A204.1 (cell line): ENCODE results near the gene G0S2.
"Not testable (repeated sequence)": the region's sequence is repeated elsewhere in the genome, so short reads cannot be mapped to it uniquely, and the experiment has no call there.

Experiments used
- FAIRE-seq: peaks from 2 replicates; lab custom pipeline; 2012; peaks lifted over from hg19 to GRCh38; lab: Jason Lieb, UNC

G0S2 gene

GRCh38 chr1:209685821-209686220, 10.6 kb downstream of the G0S2 start:
- no peak for FAIRE-seq

GRCh38 chr1:209686322-209686721, 11.1 kb downstream of the G0S2 start:
- no peak for FAIRE-seq

GRCh38 chr1:209688746-209689234, 13.6 kb downstream of the G0S2 start:
- peak; percentile 85 for FAIRE-seq

GRCh38 chr1:209689477-209689876, 14.3 kb downstream of the G0S2 start:
- peak; percentile 86 for FAIRE-seq

GRCh38 chr1:209691237-209691636, 16.0 kb downstream of the G0S2 start:
- no peak for FAIRE-seq

GRCh38 chr1:209692296-209692695, 17.1 kb downstream of the G0S2 start:
- FAIRE-seq: no peak

- peak; percentile 99 for FAIRE-seq
Observed at GRCh38 chr1:209692745-209693504, 17.7 kb downstream of the G0S2 start.

- FAIRE-seq: no peak
Observed at GRCh38 chr1:209696673-209697072, 21.5 kb downstream of the G0S2 start.

- FAIRE-seq: no peak
Observed at GRCh38 chr1:209697126-209697525, 21.9 kb downstream of the G0S2 start.

- FAIRE-seq: not testable (repeated sequence)
Observed at GRCh38 chr1:209700686-209701085, 25.5 kb downstream of the G0S2 start.

- peak; percentile 16 for FAIRE-seq
Observed at GRCh38 chr1:209702832-209703231, 27.6 kb downstream of the G0S2 start.

- FAIRE-seq: no peak
Observed at GRCh38 chr1:209703834-209704504, 28.8 kb downstream of the G0S2 start.

GRCh38 chr1:209704584-209704983, 29.4 kb downstream of the G0S2 start, which contains the start of gene HSD11B1:
HSD11B1 (plus strand) TSS chr1:209704846; CDS start chr1:209704943, 97 bp downstream.
- no peak for FAIRE-seq

- no peak for FAIRE-seq
Observed at GRCh38 chr1:209705033-209705598, 29.9 kb downstream of the G0S2 start.

- no peak for FAIRE-seq
Observed at GRCh38 chr1:209706622-209707021, 31.4 kb downstream of the G0S2 start.

GRCh38 chr1:209707308-209707707, 32.1 kb downstream of the G0S2 start:
- no peak for FAIRE-seq

GRCh38 chr1:209708297-209708696, 33.1 kb downstream of the G0S2 start:
- no peak for FAIRE-seq

- FAIRE-seq: no peak
Observed at GRCh38 chr1:209710093-209710492, 34.9 kb downstream of the G0S2 start.

- no peak for FAIRE-seq
Observed at GRCh38 chr1:209710847-209711246, 35.6 kb downstream of the G0S2 start.

GRCh38 chr1:209714338-209714737, 39.1 kb downstream of the G0S2 start:
- FAIRE-seq: no peak

GRCh38 chr1:209715314-209715713, 40.1 kb downstream of the G0S2 start:
- no peak for FAIRE-seq

- FAIRE-seq: no peak
Observed at GRCh38 chr1:209717818-209718217, 42.6 kb downstream of the G0S2 start.

- FAIRE-seq: no peak
Observed at GRCh38 chr1:209720326-209720725, 45.1 kb downstream of the G0S2 start.
